H9 (cell line): ENCODE data around the gene ETV6. TPM values are rescaled to one million over a fixed set of nuclear protein-coding genes. Genes with fewer than 3 reads are reported as not detected.

Experiments
- DNase-seq: peaks from one replicate; pipeline ENCODE4 v3.0.0-alpha.2; 2017
- H2AFZ ChIP-seq: one replicate; pipeline ENCODE4 v1.6.1; 2013; ENCODE audit warnings: mild to moderate bottlenecking, low read length, control low read depth, moderate library complexity
- H2AK5ac ChIP-seq: 2 replicates; pipeline ENCODE4 v1.6.1; 2013; ENCODE audit warnings: low read length, control low read depth, mixed read lengths; ENCODE audit not compliant: insufficient read length
- H2BK120ac ChIP-seq: one replicate; pipeline ENCODE4 v1.6.1; 2013; ENCODE audit warnings: low read depth, mild to moderate bottlenecking, low read length, control low read depth, inconsistent platforms; ENCODE audit not compliant: poor library complexity, severe bottlenecking
- H2BK12ac ChIP-seq: 2 replicates; pipeline ENCODE4 v1.6.1; 2013; ENCODE audit warnings: low read length, control low read depth, mixed read lengths, low read depth; ENCODE audit not compliant: insufficient read length
- H2BK15ac ChIP-seq: 2 replicates; pipeline ENCODE4 v1.6.1; 2013; ENCODE audit warnings: low read depth, low read length, control low read depth
- H2BK20ac ChIP-seq: one replicate; pipeline ENCODE4 v1.6.1; 2013; ENCODE audit warnings: low read depth, mild to moderate bottlenecking, low read length, control low read depth, inconsistent platforms; ENCODE audit not compliant: poor library complexity, severe bottlenecking
- H2BK5ac ChIP-seq: 2 replicates; pipeline ENCODE4 v1.6.1; 2013; ENCODE audit warnings: low read length, control low read depth, mixed read lengths; ENCODE audit not compliant: insufficient read length
- H3K14ac ChIP-seq: 2 replicates; pipeline ENCODE4 v1.6.1; 2013; ENCODE audit warnings: low read length, control low read depth; ENCODE audit not compliant: insufficient read depth
- H3K18ac ChIP-seq: 2 replicates; pipeline ENCODE4 v1.6.1; 2013; ENCODE audit warnings: low read depth, mild to moderate bottlenecking, mixed read lengths, low read length, control low read depth; ENCODE audit not compliant: insufficient read length
- H3K23ac ChIP-seq: 2 replicates; pipeline ENCODE4 v1.6.1; 2013; ENCODE audit warnings: low read length, control low read depth, mixed read lengths, low read depth; ENCODE audit not compliant: insufficient read length
- H3K23me2 ChIP-seq: 2 replicates; pipeline ENCODE4 v1.6.1; 2013; ENCODE audit warnings: low read depth, mild to moderate bottlenecking, mixed read lengths, low read length, control low read depth; ENCODE audit not compliant: insufficient read length, poor library complexity, severe bottlenecking
- H3K27ac ChIP-seq: 2 replicates; pipeline ENCODE4 v1.5.1; 2013; ENCODE audit warnings: low read length, control low read depth, mixed read lengths, low read depth; ENCODE audit not compliant: insufficient read length
- H3K27me3 ChIP-seq: 2 replicates; pipeline ENCODE4 v1.6.1; 2013; ENCODE audit warnings: low read length, control low read depth, inconsistent platforms; ENCODE audit not compliant: insufficient read depth
- H3K4ac ChIP-seq: 2 replicates; pipeline ENCODE4 v1.6.1; 2013; ENCODE audit warnings: low read depth, mild to moderate bottlenecking, control low read depth, inconsistent platforms, low read length, moderate library complexity
- H3K4me1 ChIP-seq: 2 replicates; pipeline ENCODE4 v1.6.1; 2013; ENCODE audit warnings: low read length, control low read depth, inconsistent platforms; ENCODE audit not compliant: insufficient read depth
- H3K4me2 ChIP-seq: 2 replicates; pipeline ENCODE4 v1.6.1; 2013; ENCODE audit warnings: low read length, control low read depth, mixed read lengths; ENCODE audit not compliant: insufficient read length, insufficient read depth
- H3K56ac ChIP-seq: 2 replicates; pipeline ENCODE4 v1.6.1; 2013; ENCODE audit warnings: low read depth, mild to moderate bottlenecking, mixed read lengths, low read length, control low read depth; ENCODE audit not compliant: insufficient read length
- H3K79me1 ChIP-seq: 2 replicates; pipeline ENCODE4 v1.6.1; 2013; ENCODE audit warnings: low read depth, mild to moderate bottlenecking, moderate library complexity, low read length, control low read depth, inconsistent platforms; ENCODE audit not compliant: insufficient read depth, poor library complexity, severe bottlenecking
- H3K79me2 ChIP-seq: 2 replicates; pipeline ENCODE4 v1.6.1; 2013; ENCODE audit warnings: low read length, control low read depth, inconsistent platforms; ENCODE audit not compliant: insufficient read depth
- H3K9ac ChIP-seq: 2 replicates; pipeline ENCODE4 v1.6.1; 2013; ENCODE audit warnings: low read length, control low read depth, mixed read lengths; ENCODE audit not compliant: insufficient read length; ENCODE audit errors: extremely low read depth
- H3K9me3 ChIP-seq: one replicate; pipeline ENCODE4 v1.6.1; 2013; ENCODE audit warnings: low read depth, low read length, inconsistent platforms; ENCODE audit not compliant: control insufficient read depth
- H3T11ph ChIP-seq: one replicate; pipeline ENCODE4 v1.6.1; 2013; ENCODE audit warnings: mild to moderate bottlenecking, low read length, control low read depth, inconsistent platforms
- H4K20me1 ChIP-seq: one replicate; pipeline ENCODE4 v1.6.1; 2013; ENCODE audit not compliant: control insufficient read depth, insufficient read length, insufficient read depth
- H4K5ac ChIP-seq: 2 replicates; pipeline ENCODE4 v1.6.1; 2013; ENCODE audit warnings: low read depth, mild to moderate bottlenecking, mixed read lengths, low read length, control low read depth; ENCODE audit not compliant: insufficient read length
- H4K8ac ChIP-seq: replicated peaks from 2 replicates; pipeline ENCODE4 v1.6.1; 2013; ENCODE audit warnings: low read length, control low read depth, mixed read lengths, low read depth; ENCODE audit not compliant: insufficient read length
- H4K91ac ChIP-seq: 2 replicates; pipeline ENCODE4 v1.6.1; 2013; ENCODE audit warnings: low read depth, mild to moderate bottlenecking, moderate library complexity, mixed read lengths, low read length, control low read depth; ENCODE audit not compliant: insufficient read length
- H3K27ac Mint-ChIP-seq, 3 experiments: 2 replicates in 2 of 3; 3 replicates in 1 of 3; pipeline ENCODE4 v1.8.0; 2020 to 2021; ENCODE audit warnings: mixed read lengths in 3 of 3, mild to moderate bottlenecking in 1 of 3, moderate library complexity in 1 of 3
- H3K27me3 Mint-ChIP-seq: 2 replicates; pipeline ENCODE4 v1.8.0; 2021; ENCODE audit warnings: low read depth, mild to moderate bottlenecking, moderate library complexity, mixed read lengths
- H3K36me3 Mint-ChIP-seq, 3 experiments: 2 replicates in 2 of 3; 3 replicates in 1 of 3; pipeline ENCODE4 v1.8.0; 2020 to 2021; ENCODE audit warnings: low read depth in 3 of 3, mixed read lengths in 3 of 3; ENCODE audit not compliant: insufficient read depth in 1 of 3
- H3K4me1 Mint-ChIP-seq, 2 experiments: 2 replicates each; pipeline ENCODE4 v1.8.0; 2020; ENCODE audit warnings: mixed read lengths in 2 of 2
- H3K4me3 Mint-ChIP-seq, 2 experiments: 2 replicates in 1 of 2; 3 replicates in 1 of 2; pipeline ENCODE4 v1.8.0; 2020 to 2021; ENCODE audit warnings: mild to moderate bottlenecking in 2 of 2, mixed read lengths in 2 of 2, moderate library complexity in 1 of 2
- H3K9me3 Mint-ChIP-seq, 2 experiments: 2 replicates in 1 of 2; 3 replicates in 1 of 2; pipeline ENCODE4 v1.8.0; 2020; ENCODE audit warnings: mild to moderate bottlenecking in 2 of 2, mixed read lengths in 2 of 2, moderate library complexity in 1 of 2
- CTCF ChIP-seq: fragments of 200-600 bp; sonication (generic); conservative IDR thresholded peaks from 3 replicates; pipeline ENCODE4 v1.8.0; 2021; ENCODE audit warnings: antibody characterized with exemption, mild to moderate bottlenecking
- WGBS: extraction: QIAGEN DNeasy Blood & Tissue Kit; methylation state at CpG from one replicate; pipeline ENCODE4 v1.1.7; 2013; ENCODE audit warnings: missing lambda C conversion rate, low lambda C conversion rate, mixed read lengths; ENCODE audit not compliant: insufficient read length; ENCODE audit errors: extremely low coverage; 5-methylcytosine and 5-hydroxymethylcytosine counted together
- total RNA-seq: library from RNA; stranded (reverse); gene quantifications from 2 replicates; pipeline ENCODE4 v1.2.1, GENCODE V29; 2021

Gene ETV6
- total RNA-seq, 1 experiment from 2014 or later, result 28.7 TPM

DNA sequence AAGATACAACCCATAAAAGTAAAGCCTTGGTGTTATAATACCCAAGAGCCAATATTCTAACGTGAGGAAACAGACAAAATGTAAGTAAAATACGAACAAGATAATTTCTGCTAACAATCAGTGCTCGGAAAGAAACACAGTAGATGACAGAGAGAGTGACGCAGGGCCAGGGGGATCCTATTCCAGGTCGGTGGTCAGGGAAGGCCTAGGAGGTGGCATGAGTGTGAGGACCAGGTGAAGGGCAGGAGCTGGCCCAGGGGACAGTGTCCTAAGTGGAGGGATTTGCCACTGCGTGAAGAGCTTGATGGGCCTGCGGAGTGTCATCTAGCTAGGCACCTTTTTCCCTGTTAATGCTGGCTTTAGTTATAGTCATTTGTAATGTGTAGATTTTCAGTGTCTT, 35.3 kb downstream of the ETV6 start:
- H3K27ac Mint-ChIP-seq, result peak overlapping the region in 2 of 3 experiments; percentile 2 to 29; a peak in 2 of 7 replicates

More for the DNA sequence above, 35.3 kb downstream of the ETV6 start:
- H3T11ph ChIP-seq, result no peak overlapping the region
- no peak for TF ChIP-seq CTCF
- peaks cover under 1% of the 10 kb centered on the region; the same call in 1 of the 2 replicates for H3K79me2 ChIP-seq
- no peaks in the 10 kb centered on the region for H3K27me3 ChIP-seq
- Mint-ChIP-seq H3K4me3 (no peak overlapping the region), H3K27me3 (no peaks in the 10 kb centered on the region), H3K4me1 (peaks cover 22 to 24% of the 10 kb centered on the region in 2 experiments), H3K36me3 (peaks cover 0 to 6% (median 2%) of the 10 kb centered on the region in 3 experiments; a peak in 3 of 7 replicates), H3K9me3 (peaks cover 0 to 5% of the 10 kb centered on the region in 2 experiments; a peak in 2 of 5 replicates)
- no peak overlapping the region for H2BK15ac ChIP-seq
- H3K23ac ChIP-seq, result no peak overlapping the region
- peak overlapping the region; percentile 67; the same call in 1 of the 2 replicates for H3K14ac ChIP-seq
- H3K27ac ChIP-seq, result no peak overlapping the region
- no peak overlapping the region for H2AK5ac ChIP-seq
- no peak overlapping the region for H2BK5ac ChIP-seq
- H4K8ac ChIP-seq, result no peak overlapping the region
- H3K4ac ChIP-seq, result no peak overlapping the region
- no peak overlapping the region for H2BK12ac ChIP-seq
- no peak overlapping the region for H2BK20ac ChIP-seq
- no peak overlapping the region for H4K91ac ChIP-seq
- H2BK120ac ChIP-seq, result no peak overlapping the region
- H3K23me2 ChIP-seq, result no peaks in the 10 kb centered on the region
- WGBS, result no CpG with 5 or more reads among the region's 7 CpGs
- H3K4me2 ChIP-seq, result no peak overlapping the region
- no peak overlapping the region for H4K5ac ChIP-seq
- DNase-seq, result no peak
- no peak overlapping the region for H3K56ac ChIP-seq
- H3K18ac ChIP-seq, result no peak overlapping the region
- no peaks in the 10 kb centered on the region for H4K20me1 ChIP-seq
- no peak overlapping the region for H3K9ac ChIP-seq
- H3K9me3 ChIP-seq, result no peaks in the 10 kb centered on the region
- H3K4me1 ChIP-seq, result peaks cover 2% of the 10 kb centered on the region
- no peaks in the 10 kb centered on the region for H3K79me1 ChIP-seq
- no peak overlapping the region for H2AFZ ChIP-seq
